Superior temporal gyrus (tissue), 1 donor: ENCODE data around the gene SLC16A11.

Experiments used
- DNase-seq: peaks from one replicate; pipeline ENCODE4 v3.0.0-alpha.2; 2016; ENCODE audit errors: extremely low spot score

Gene SLC16A11

GRCh38 chr17:7026471-7027115, 17.3 kb downstream of the SLC16A11 start:
- no peak for DNase-seq

- DNase-seq, result no peak
Observed at GRCh38 chr17:7025245-7025644, 18.6 kb downstream of the SLC16A11 start.

- no peak for DNase-seq
Observed at GRCh38 chr17:7024402-7024785, 19.5 kb downstream of the SLC16A11 start.

- peak; percentile 49 for DNase-seq
Observed at GRCh38 chr17:7023576-7024401, 20.1 kb downstream of the SLC16A11 start.

- DNase-seq, result no peak
Observed at GRCh38 chr17:7022781-7023571, 20.9 kb downstream of the SLC16A11 start, which contains the start of gene BCL6B. Gene BCL6B (plus strand): TSS chr17:7023050. CDS start chr17:7023672, 622 bp downstream.

GRCh38 chr17:7021993-7022778, 21.7 kb downstream of the SLC16A11 start:
- DNase-seq, result peak; percentile 78

- DNase-seq, result no peak
Observed at GRCh38 chr17:7020894-7021664, 22.8 kb downstream of the SLC16A11 start.

- DNase-seq, result peak; percentile 33
Observed at GRCh38 chr17:7019839-7020519, 23.9 kb downstream of the SLC16A11 start.

- DNase-seq, result no peak
Observed at GRCh38 chr17:7019367-7019766, 24.5 kb downstream of the SLC16A11 start.

GRCh38 chr17:7018331-7018964, 25.4 kb downstream of the SLC16A11 start:
- no peak for DNase-seq

- no peak for DNase-seq
Observed at GRCh38 chr17:7017827-7018200, 26.1 kb downstream of the SLC16A11 start.

GRCh38 chr17:7016886-7017826, 26.7 kb downstream of the SLC16A11 start:
- DNase-seq, result no peak

GRCh38 chr17:7016418-7016817, 27.5 kb downstream of the SLC16A11 start:
- no peak for DNase-seq

GRCh38 chr17:7014995-7015958, 28.6 kb downstream of the SLC16A11 start:
- DNase-seq, result no peak

GRCh38 chr17:7014261-7014994, 29.5 kb downstream of the SLC16A11 start:
- DNase-seq, result peak; percentile 96

- DNase-seq, result no peak
Observed at GRCh38 chr17:7011942-7012254, 32.0 kb downstream of the SLC16A11 start.

GRCh38 chr17:7011415-7011814, 32.5 kb downstream of the SLC16A11 start:
- DNase-seq, result no peak
